ENCODE data around the gene SLC32A1. TPM values are rescaled to one million over a fixed set of nuclear protein-coding genes. Genes with fewer than 3 reads are reported as not detected.

Gene SLC32A1
- total and polyA plus RNA-seq, 2 of the 13 experiments (the other 11 are each of a cell fraction or from before 2014, with no cell fraction given), result not detected

- TF ChIP-seq ZNF629 (CRISPR knock-in tag; conservative IDR thresholded peaks at IDR 0.05), result no peak
- TF ChIP-seq ZNF710 (CRISPR knock-in tag; IDR thresholded peaks at IDR 0.05; ENCODE audit: borderline replicate concordance), result peak; percentile 77; the same call in 1 of the 2 replicates
- no peak for TF ChIP-seq ZNF569 (CRISPR knock-in tag; IDR thresholded peaks at IDR 0.05; ENCODE audit: borderline replicate concordance)
- no peak for TF ChIP-seq CSRNP1 (CRISPR knock-in tag; IDR thresholded peaks at IDR 0.05)
- TF ChIP-seq ZNF546 (CRISPR knock-in tag; conservative IDR thresholded peaks at IDR 0.05), result peak; percentile 83
- no peak for TF ChIP-seq MYC (CRISPR knock-in tag; IDR thresholded peaks at IDR 0.05; ENCODE audit: borderline replicate concordance)
- no peak for TF ChIP-seq PBX2 (CRISPR knock-in tag; IDR thresholded peaks at IDR 0.05)
- TF ChIP-seq POLR2G (IDR thresholded peaks at IDR 0.05; ENCODE audit: low read depth, low read length), result no peak
- peak; percentile 40; the same call in 1 of the 2 replicates for TF ChIP-seq ZSCAN25 (CRISPR knock-in tag; IDR thresholded peaks at IDR 0.05)
- no peak for TF ChIP-seq U2AF1 (optimal IDR thresholded peaks at IDR 0.05; ENCODE audit: low read depth, low read length)
- no peak for TF ChIP-seq ZBTB8A (CRISPR knock-in tag; IDR thresholded peaks at IDR 0.05; ENCODE audit: borderline replicate concordance, low read depth)
- no peak for TF ChIP-seq SOX13 (IDR thresholded peaks at IDR 0.05)
- peak in 1 of 2 experiments; percentile 68; a peak in 2 of 4 replicates for TF ChIP-seq SOX13 (CRISPR knock-in tag; conservative IDR thresholded peaks at IDR 0.05 in 1 of 2, IDR thresholded peaks at IDR 0.05 in 1 of 2)
- TF ChIP-seq ZKSCAN5 (CRISPR knock-in tag; IDR thresholded peaks at IDR 0.05), result no peak
- peak; percentile 89 to 98 for TF ChIP-seq REST (IDR thresholded peaks at IDR 0.05; ENCODE audit: borderline replicate concordance in 1 of 2, low read depth in 1 of 2, low read length in 2 of 2)
- TF ChIP-seq MNT (IDR thresholded peaks at IDR 0.05), result no peak
- TF ChIP-seq SNAI1 (CRISPR knock-in tag; IDR thresholded peaks at IDR 0.05; ENCODE audit: borderline replicate concordance), result no peak
Measured at GRCh38 chr20:38692436-38693411, 31.6 kb upstream of the SLC32A1 start (continued).
